Mononuclear cell (primary cell): ENCODE measurements around the gene CKM. TPM values are rescaled to one million over a fixed set of nuclear protein-coding genes. Genes with fewer than 3 reads are reported as not detected.

Source experiments
- H3K27me3 ChIP-seq: 2 replicates; pipeline ENCODE4 v1.6.0; 2011; ENCODE audit warnings: low read length, control low read depth; ENCODE audit not compliant: insufficient read depth
- H3K4me1 ChIP-seq: 2 replicates; pipeline ENCODE4 v1.5.1; 2011; ENCODE audit warnings: mild to moderate bottlenecking, low read length, control low read depth; ENCODE audit not compliant: insufficient read depth
- H3K4me3 ChIP-seq: 2 replicates; pipeline ENCODE4 v1.5.1; 2011; ENCODE audit warnings: mild to moderate bottlenecking, low read length, moderate library complexity
- H3K9me3 ChIP-seq: 2 replicates; pipeline ENCODE4 v1.5.1; 2011; ENCODE audit warnings: low read depth, mild to moderate bottlenecking, control low read depth, low read length
- total RNA-seq: library from RNA; depleted of rRNA; stranded (reverse); fragments of >200 nt; gene quantifications from one replicate; pipeline ENCODE4 v1.2.3, GENCODE V29; 2012

The CKM gene
- total RNA-seq: not detected

DNA sequence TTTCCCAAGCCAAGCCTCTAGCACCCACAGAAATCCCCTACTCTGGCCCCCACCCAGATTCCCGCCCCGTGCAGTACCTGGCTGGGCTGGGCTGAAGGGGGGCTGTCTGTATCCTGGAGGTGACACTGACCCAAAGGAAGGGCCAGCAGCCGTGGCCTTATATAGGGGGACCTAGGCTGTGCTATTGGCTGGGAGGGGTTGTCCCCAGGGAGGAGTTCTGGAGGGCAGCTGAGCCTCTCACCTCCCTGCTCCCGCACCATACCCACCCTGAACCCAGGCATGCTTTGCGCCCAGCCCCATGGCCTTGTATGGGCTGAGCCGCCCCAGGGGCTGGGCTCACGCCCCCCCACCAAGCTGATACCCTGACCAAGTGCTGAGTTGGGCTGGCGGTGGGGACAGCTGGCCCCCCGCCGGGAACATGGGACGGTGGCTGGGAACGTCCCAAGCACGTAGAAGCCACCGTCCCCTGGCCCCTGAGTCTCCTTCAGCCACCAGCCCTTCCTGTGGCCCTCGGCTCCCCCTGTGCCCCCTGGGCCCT is at the start of gene CKM:
CKM (minus strand) TSS at position 132 of the 538 bp plus-strand sequence. CDS start 3,162 bp downstream, outside the sequence.
- peaks cover 20% of the 10 kb centered on the region for H3K27me3 ChIP-seq
- H3K4me3 ChIP-seq: no peak within 1 kb of the TSS
- no peaks in the 10 kb centered on the region for H3K9me3 ChIP-seq
- no peaks in the 10 kb centered on the region for H3K4me1 ChIP-seq

- peaks cover 14% of the 10 kb centered on the region for H3K4me1 ChIP-seq
- H3K4me3 ChIP-seq: peak within 1 kb of the TSS; percentile 53
- H3K9me3 ChIP-seq: no peaks in the 10 kb centered on the region
- H3K27me3 ChIP-seq: no peaks in the 10 kb centered on the region
These were observed 47.9 kb upstream of the CKM start, which contains the start of gene ERCC2 for GRCh38 chr19:45370410-45371204. Gene ERCC2 (minus strand): TSS chr19:45370573. CDS start chr19:45370540, 33 bp downstream.

- Histone ChIP-seq H3K4me1 (peaks cover 14% of the 10 kb centered on the region), H3K9me3 (no peaks in the 10 kb centered on the region), H3K4me3 (no peak overlapping the region), H3K27me3 (no peaks in the 10 kb centered on the region)
These were observed 46.2 kb upstream of the CKM start for GRCh38 chr19:45368737-45369340.

DNA sequence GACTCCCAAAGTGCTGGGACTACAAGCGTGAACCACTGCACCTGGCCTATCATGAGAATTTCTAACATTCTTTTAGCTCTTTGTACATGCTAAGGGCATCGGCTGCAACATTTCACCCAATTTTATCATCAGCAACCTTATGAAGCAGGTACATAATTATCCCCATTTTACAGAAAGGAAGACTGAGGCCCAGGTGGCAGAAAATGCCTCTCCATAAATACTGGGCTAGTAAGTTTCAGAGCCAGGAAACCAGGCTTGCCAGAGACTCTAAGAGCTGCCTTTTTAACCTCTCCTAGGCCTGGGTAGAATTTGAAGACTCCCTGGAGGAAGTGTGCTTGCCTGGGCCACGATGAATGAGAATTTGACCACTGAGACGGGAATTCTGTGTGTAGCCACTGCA is 45.5 kb upstream of the CKM start:
- Histone ChIP-seq H3K27me3 (no peaks in the 10 kb centered on the region), H3K4me3 (no peak overlapping the region), H3K4me1 (peaks cover 14% of the 10 kb centered on the region), H3K9me3 (no peaks in the 10 kb centered on the region)

- Histone ChIP-seq H3K4me1 (peaks cover 3% of the 10 kb centered on the region), H3K9me3 (no peaks in the 10 kb centered on the region), H3K4me3 (no peak overlapping the region), H3K27me3 (no peaks in the 10 kb centered on the region)
These were observed 42.0 kb upstream of the CKM start for GRCh38 chr19:45364696-45365095.

DNA sequence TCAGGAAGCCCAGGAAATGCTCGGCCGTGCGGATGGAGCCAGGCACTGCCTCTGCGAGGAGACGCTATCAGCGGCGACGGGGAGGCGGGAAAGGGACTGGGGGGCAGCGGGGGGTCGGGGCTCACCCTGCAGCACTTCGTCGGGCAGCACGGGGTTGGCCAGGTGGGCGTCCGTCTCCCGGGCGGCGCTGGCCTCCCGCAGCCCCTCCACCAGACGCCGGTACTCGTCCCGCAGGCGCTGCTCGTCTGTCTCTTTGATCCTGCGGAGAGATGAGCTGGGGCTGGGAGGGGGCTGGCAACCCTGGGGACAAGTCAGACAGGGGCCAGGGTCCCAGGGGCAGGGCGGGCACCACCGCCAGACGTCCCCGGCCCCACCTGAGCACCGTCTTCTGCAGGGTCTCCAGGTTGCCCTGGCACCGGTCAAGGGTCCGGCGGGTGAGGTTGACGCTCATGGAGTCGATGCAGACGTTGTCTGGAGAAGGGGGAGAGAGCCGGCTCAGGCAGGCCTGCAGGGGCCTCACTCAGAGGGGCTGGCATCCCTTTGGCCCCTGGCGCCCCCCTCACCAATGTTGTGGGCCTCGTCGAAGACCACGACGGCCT is 41.3 kb upstream of the CKM start:
- H3K4me3 ChIP-seq: no peak overlapping the region
- H3K4me1 ChIP-seq: no peaks in the 10 kb centered on the region
- no peaks in the 10 kb centered on the region for H3K9me3 ChIP-seq
- no peaks in the 10 kb centered on the region for H3K27me3 ChIP-seq

DNA sequence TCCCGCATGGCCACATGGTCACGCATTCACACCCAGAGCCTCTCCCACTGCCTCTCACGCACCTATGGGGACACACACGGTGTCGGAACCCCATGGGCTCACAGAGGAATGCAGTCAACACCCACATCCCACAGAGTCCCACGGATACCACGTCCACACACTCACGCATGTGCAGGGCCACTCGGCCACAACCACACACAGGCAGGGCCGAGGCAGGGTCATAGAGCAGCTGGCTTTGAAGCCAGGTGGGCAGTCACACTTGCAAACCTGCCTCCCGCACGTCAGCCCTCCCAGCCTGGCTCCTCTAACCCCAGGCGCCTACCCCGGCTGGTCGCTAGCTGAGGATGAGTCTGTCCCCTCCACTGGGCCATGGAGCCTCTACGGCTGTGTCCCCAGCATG is 39.6 kb upstream of the CKM start:
- Histone ChIP-seq H3K4me1 (no peaks in the 10 kb centered on the region), H3K27me3 (no peaks in the 10 kb centered on the region), H3K9me3 (no peaks in the 10 kb centered on the region), H3K4me3 (no peak overlapping the region)

DNA sequence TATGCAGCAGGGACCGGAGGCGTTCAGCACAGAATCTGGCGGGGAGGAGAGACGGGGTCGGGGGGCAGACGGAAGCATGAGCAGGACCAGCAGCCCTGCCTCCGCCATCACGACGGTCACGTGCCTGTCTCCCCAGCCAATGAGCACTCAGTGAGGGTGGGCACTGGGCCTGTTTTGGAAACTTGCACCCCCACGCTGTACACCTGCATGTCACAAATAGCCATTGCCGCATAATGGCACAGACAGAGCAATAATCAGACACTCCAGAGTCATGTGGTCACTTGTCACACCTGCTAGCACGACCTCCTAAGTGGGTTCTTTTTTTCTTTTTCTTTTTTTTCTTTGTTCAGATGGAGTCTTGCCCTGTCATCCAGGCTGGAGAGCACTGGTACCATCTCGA is 38.9 kb upstream of the CKM start:
- Histone ChIP-seq H3K9me3 (no peaks in the 10 kb centered on the region), H3K4me3 (no peak overlapping the region), H3K4me1 (no peaks in the 10 kb centered on the region), H3K27me3 (no peaks in the 10 kb centered on the region)

DNA sequence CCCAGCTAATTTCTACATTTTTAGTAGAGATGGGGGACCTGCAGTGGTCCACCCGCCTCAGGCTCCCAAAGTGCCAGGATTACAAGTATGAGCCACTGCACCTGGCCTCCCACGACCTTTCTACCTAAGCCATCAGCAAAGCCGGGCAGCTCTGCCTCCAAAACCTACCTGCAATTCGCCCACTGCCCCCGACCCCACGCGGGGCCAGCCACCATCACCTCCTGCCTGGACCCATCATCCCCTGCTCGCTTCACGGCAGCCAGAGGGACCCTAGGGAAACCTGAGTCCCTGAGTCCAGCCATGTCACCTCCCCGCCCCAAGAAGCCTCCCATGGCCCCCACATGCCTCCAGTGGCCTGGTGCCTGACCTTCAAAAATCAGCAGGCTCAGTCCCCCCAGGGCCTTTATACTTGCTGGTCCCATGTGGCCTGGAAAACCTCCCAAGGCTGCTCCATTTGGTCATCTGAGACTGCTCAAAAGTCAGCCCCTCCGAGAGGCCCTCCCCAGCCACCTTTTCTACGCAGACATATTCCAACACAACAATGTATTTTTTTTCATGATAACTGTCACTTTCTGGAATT is 35.6 kb upstream of the CKM start:
- H3K4me1 ChIP-seq: no peaks in the 10 kb centered on the region
- H3K27me3 ChIP-seq: no peaks in the 10 kb centered on the region
- H3K4me3 ChIP-seq: no peak overlapping the region
- no peaks in the 10 kb centered on the region for H3K9me3 ChIP-seq

- H3K9me3 ChIP-seq: no peaks in the 10 kb centered on the region
- H3K27me3 ChIP-seq: no peaks in the 10 kb centered on the region
- H3K4me3 ChIP-seq: no peak overlapping the region
- no peaks in the 10 kb centered on the region for H3K4me1 ChIP-seq
These were observed 34.7 kb upstream of the CKM start for GRCh38 chr19:45357445-45357783.

DNA sequence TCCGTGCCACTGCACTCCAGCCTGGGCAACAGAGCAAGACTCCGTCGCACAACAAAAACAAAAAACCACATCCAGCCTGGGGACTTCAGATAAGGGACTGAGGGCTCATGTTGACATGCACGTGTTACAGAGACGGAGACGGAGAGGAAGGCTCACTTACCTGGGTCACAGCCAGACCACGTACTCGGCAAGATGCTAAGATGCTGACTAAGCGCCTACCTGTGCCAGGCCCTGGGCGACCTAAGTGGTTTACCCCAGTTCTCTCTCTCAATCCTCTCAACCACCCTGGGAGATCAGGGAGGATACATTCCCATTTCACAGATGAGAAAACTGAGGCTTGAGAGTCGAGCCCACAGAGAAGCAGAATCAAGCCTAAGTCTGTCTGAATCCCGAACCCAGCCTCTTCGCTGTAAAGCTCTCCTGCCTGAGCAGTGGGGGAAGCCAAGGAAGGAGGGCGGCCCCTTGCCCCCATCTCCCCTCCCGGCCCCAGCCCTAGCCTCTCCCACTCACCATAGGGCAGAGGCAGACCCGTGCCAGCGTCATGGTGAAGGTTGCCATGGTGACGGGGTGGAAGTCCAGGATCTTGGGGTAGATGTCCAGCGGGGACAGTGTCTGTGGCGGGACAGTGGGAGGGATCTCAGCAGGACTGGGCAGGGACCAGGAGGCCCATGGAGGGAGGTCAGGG is 34.2 kb upstream of the CKM start:
- H3K9me3 ChIP-seq: no peaks in the 10 kb centered on the region
- no peaks in the 10 kb centered on the region for H3K4me1 ChIP-seq
- H3K27me3 ChIP-seq: no peaks in the 10 kb centered on the region
- H3K4me3 ChIP-seq: no peak overlapping the region

- H3K9me3 ChIP-seq: no peaks in the 10 kb centered on the region
- H3K4me3 ChIP-seq: no peak overlapping the region
- H3K4me1 ChIP-seq: no peaks in the 10 kb centered on the region
- no peaks in the 10 kb centered on the region for H3K27me3 ChIP-seq
These were observed 33.2 kb upstream of the CKM start for GRCh38 chr19:45355910-45356309.

DNA sequence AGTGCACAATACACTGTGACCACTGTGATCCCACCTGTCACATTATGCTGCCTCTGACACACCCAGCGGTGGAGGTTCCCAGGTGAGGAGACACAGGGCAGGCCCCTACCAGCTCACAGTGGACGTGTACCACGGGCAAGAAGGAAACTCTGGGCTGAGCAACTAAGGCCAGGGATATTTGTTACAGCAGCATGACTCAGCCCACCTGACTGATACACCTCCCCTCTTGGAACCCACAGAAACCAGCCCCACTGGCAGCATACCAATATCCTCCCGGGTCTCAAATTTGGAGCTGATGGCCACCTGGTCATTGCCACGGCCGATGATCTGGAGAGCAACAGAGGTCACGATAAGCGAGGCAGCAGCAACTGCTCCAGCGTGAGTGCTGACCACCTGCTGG is 32.7 kb upstream of the CKM start:
- no peaks in the 10 kb centered on the region for H3K27me3 ChIP-seq
- no peaks in the 10 kb centered on the region for H3K4me1 ChIP-seq
- no peak overlapping the region for H3K4me3 ChIP-seq
- H3K9me3 ChIP-seq: no peaks in the 10 kb centered on the region

GRCh38 chr19:45354241-45354842 is 31.7 kb upstream of the CKM start:
- H3K4me1 ChIP-seq: no peaks in the 10 kb centered on the region
- H3K9me3 ChIP-seq: no peaks in the 10 kb centered on the region
- no peaks in the 10 kb centered on the region for H3K27me3 ChIP-seq
- no peak overlapping the region for H3K4me3 ChIP-seq
